G401 (cell line): ENCODE results near the gene NEFH. TPM values are rescaled to one million over a fixed set of nuclear protein-coding genes. Genes with fewer than 3 reads are reported as not detected.
"Not testable (repeated sequence)": the region's sequence is repeated elsewhere in the genome, so short reads cannot be mapped to it uniquely, and the experiment has no call there.

ENCODE experiments used
- DNase-seq: peaks from one replicate; pipeline ENCODE4 v3.0.0-alpha.2; 2015; ENCODE audit warnings: low spot score
- in situ Hi-C: cut with HindIII; loops from 2 replicates; pipeline ENCODE4 v1.10.0; 2016; ENCODE audit warnings: low sequenced_read_pairs, mixed read lengths
- total RNA-seq: library from RNA; depleted of rRNA; stranded (reverse); fragments of >200 nt; shearing (Covaris generic); gene quantifications from 2 replicates; pipeline ENCODE4 v1.2.3, GENCODE V29; 2014

NEFH gene
- total RNA-seq, 1 experiment from 2014 or later: 11.6 TPM

- in situ Hi-C loops: no loop called here
- DNase-seq: no peak
Observed at GRCh38 chr22:29487426-29487986, 7.5 kb downstream of the NEFH start.

- DNase-seq, in situ Hi-C loops: not testable (repeated sequence)
Observed at GRCh38 chr22:29489127-29489780, 9.2 kb downstream of the NEFH start.

- in situ Hi-C loops: no loop called here
Observed at GRCh38 chr22:29491012-29491411, 11.0 kb downstream of the NEFH start.

GRCh38 chr22:29493636-29494035, 13.6 kb downstream of the NEFH start:
- in situ Hi-C loops: no loop called here
- no peak for DNase-seq

More at GRCh38 chr22:29491012-29491411, 11.0 kb downstream of the NEFH start:
- DNase-seq: no peak

GRCh38 chr22:29499852-29500251, 19.8 kb downstream of the NEFH start:
- in situ Hi-C loops: no loop called here

GRCh38 chr22:29503811-29504372, 23.9 kb downstream of the NEFH start:
- peak; percentile 67 for DNase-seq
- in situ Hi-C loops: no loop called here

More at GRCh38 chr22:29499852-29500251, 19.8 kb downstream of the NEFH start:
- DNase-seq: no peak

- in situ Hi-C loops: no loop called here
Observed at GRCh38 chr22:29509298-29509697, 29.3 kb downstream of the NEFH start.

GRCh38 chr22:29509815-29510214, 29.8 kb downstream of the NEFH start:
- DNase-seq: no peak
- in situ Hi-C loops: no loop called here

More at GRCh38 chr22:29509298-29509697, 29.3 kb downstream of the NEFH start:
- DNase-seq: no peak

- in situ Hi-C loops: no loop called here
- DNase-seq: no peak
Observed at GRCh38 chr22:29510542-29510941, 30.5 kb downstream of the NEFH start.

- in situ Hi-C loops: no loop called here
- no peak for DNase-seq
Observed at GRCh38 chr22:29511126-29511862, 31.3 kb downstream of the NEFH start.

GRCh38 chr22:29512031-29512430, 32.0 kb downstream of the NEFH start:
- in situ Hi-C loops: no loop called here

GRCh38 chr22:29517215-29517908, 37.3 kb downstream of the NEFH start:
- in situ Hi-C loops: no loop called here

More at GRCh38 chr22:29512031-29512430, 32.0 kb downstream of the NEFH start:
- DNase-seq: peak; percentile 98

GRCh38 chr22:29518427-29518826, 38.4 kb downstream of the NEFH start:
- DNase-seq: no peak
- in situ Hi-C loops: no loop called here

More at GRCh38 chr22:29517215-29517908, 37.3 kb downstream of the NEFH start:
- peak; percentile 88 for DNase-seq

- in situ Hi-C loops: no loop called here
- DNase-seq: no peak
Observed at GRCh38 chr22:29519996-29520395, 40.0 kb downstream of the NEFH start.

- in situ Hi-C loops: no loop called here
- DNase-seq: no peak
Observed at GRCh38 chr22:29520851-29521250, 40.8 kb downstream of the NEFH start.

- in situ Hi-C loops: no loop called here
- no peak for DNase-seq
Observed at GRCh38 chr22:29521526-29521925, 41.5 kb downstream of the NEFH start.

- DNase-seq: no peak
- in situ Hi-C loops: no loop called here
Observed at GRCh38 chr22:29523761-29524160, 43.7 kb downstream of the NEFH start.

GRCh38 chr22:29524442-29525191, 44.6 kb downstream of the NEFH start:
- peak; percentile 66 for DNase-seq
- in situ Hi-C loops: no loop called here

GRCh38 chr22:29528144-29528543, 48.1 kb downstream of the NEFH start:
- no peak for DNase-seq
- in situ Hi-C loops: no loop called here
